HG03039 (cell line): Measurements from ENCODE around the gene TPSD1.
"Not testable (repeated sequence)": the region's sequence is repeated elsewhere in the genome, so short reads cannot be mapped to it uniquely, and the experiment has no call there.

ENCODE experiments used
- ATAC-seq: cut with Tn5 transposase; IDR thresholded peaks from one replicate; pipeline ENCODE4 v1.9.1; 2021; ENCODE audit warnings: mild to moderate bottlenecking, moderate library complexity; ENCODE audit not compliant: unreplicated experiment

TPSD1 gene

GRCh38 chr16:1240436-1240835 lies 15.4 kb upstream of the TPSD1 start, which contains the start of gene TPSAB1:
TPSAB1 (plus strand) TSS chr16:1240705; CDS start chr16:1240939, 234 bp downstream.
- ATAC-seq: not testable (repeated sequence)

GRCh38 chr16:1241081-1241480 lies 14.8 kb upstream of the TPSD1 start:
- ATAC-seq: not testable (repeated sequence)

DNA sequence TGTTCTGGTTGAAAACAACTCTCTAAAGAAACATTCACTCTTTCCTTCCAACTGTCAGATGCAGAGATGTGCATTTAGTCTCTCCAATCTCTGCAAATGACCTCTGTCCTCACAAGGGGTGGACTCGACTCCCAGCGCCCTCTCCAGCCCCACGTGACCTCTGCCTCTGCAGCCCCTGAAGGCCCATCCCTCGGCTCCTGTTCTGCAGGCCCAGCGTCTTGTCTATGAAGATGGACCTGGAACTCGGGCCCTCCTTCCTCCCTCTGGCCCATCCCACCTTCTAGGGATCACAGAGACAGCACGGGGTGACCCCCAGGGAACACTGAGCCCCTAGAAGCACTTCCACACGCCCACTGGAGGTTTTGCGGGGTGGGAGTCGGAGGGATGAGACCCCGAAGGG lies 12.5 kb upstream of the TPSD1 start:
- not testable (repeated sequence) for ATAC-seq

DNA sequence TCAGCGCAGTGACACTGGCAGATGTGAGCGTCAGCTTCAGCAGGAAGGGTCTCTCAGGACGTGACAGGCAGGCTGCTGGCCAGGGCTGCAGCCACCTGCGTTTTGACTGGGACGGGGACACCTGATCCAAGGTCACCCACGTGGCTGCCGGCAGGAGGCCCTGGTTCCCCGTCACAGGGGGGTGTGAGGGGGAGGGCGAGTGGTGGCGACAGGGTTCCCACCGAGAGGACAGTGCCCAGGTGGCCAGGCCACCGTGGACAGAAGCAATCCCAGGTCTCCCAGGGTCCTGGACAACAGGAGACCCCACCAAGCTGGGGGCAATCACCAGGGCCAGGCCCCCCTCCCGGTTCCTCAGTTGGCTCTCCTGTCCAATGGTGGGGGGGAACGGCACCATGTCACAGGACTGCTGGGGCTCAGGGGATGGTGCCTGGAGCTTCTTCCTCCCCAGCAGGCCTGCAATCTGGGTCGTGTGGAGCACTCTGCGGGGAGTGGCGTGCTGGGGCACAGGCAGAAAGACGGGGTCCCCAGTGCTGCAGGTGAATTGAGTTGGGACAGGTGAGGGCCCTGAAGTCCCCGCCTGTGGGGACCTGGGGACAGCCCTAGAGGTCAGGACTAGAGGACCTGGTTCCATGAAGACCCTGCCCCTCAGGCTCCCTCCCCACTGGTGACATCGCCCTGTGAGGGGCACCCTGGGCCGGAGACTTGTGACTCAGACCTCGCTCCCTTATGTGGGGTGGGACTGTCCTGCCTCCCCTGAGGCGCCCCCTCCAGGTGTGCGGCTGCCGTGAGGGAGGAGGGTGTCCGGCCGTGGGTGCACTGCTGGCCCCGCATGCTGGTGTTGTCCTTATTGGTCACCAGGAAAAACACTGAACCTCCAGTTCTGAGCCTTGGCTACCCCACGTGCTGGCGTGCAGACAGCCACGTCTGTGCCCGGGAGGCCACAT lies 11.7 kb upstream of the TPSD1 start:
- not testable (repeated sequence) for ATAC-seq

DNA sequence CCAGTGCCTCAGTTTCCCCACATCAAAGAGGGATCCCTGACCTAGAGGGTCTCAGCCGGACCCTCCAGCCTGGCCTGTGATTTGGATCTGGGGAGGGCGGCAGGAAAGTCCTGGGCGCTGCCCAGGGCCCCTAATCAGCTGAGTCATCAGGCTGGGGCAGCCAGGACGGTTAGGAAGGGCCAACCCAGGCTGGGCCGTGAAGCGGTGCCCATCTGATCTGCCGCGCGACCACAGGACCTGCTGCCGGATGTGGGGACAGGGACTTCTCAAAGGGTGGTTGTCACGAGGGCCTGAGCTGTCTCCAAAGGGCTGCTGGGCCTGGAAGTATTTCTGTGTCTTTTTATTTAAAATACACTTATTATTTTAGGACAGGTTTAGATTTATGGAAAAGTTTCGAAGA lies 11.0 kb upstream of the TPSD1 start:
- ATAC-seq: no peak

GRCh38 chr16:1245452-1246020 lies 10.3 kb upstream of the TPSD1 start:
- ATAC-seq: no peak

GRCh38 chr16:1247903-1248537 lies 7.8 kb upstream of the TPSD1 start:
- ATAC-seq: not testable (repeated sequence)

DNA sequence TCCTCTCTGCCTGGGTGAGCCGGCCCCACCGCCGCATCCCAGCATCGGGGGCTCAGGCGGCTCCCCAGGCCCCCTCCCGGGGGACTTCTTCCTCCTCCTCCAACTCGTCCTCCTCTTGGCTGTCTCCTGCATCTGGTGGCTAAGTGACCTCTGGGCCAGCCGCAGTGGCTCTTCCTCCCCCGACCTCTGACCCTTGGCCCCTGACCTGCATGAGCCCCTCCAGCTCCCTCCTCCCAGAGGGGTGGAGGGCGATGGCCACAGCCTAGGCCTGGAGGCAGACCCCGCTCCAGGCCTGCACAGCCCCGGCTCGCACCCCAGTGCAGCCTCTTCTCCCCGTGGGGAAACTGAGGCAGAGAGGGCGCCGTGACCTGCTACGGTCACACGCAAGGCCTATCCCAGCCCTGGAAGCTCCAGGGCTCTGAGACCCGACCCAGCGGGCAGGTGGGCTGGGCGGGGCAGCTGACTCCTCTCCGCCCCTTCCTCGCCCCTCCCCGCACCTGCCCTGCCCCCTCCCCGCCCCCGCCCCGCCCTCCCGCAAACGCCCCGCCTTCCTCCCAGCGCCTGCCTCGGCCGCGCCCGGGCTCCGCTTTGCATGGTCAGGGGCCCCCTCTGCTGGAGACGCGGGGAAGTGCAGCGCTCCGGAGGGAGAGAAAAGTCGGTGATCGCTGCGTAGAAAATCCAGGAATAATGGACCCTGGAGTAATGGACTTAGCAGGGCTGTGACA lies 6.7 kb upstream of the TPSD1 start:
- ATAC-seq: not testable (repeated sequence)

- not testable (repeated sequence) for ATAC-seq
Measured at GRCh38 chr16:1253701-1254364, 2.0 kb upstream of the TPSD1 start.

DNA sequence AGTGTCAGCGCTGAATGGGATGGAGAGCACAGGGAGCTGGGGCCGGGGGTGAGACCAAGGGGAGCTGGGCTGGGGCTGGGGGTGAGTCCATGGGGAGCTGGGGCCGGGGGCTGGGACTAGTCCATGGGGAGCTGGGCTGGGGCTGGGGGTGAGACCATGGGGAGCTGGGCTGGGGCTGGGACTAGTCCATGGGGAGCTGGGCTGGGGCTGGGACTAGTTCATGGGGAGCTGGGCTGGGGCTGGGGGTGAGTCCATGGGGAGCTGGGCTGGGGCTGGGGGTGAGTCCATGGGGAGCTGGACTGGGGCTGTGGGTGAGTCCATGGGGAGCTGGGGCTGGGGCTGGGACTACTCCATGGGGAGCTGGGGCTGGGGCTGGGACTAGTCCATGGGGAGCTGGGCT lies 1.0 kb upstream of the TPSD1 start:
- not testable (repeated sequence) for ATAC-seq

DNA sequence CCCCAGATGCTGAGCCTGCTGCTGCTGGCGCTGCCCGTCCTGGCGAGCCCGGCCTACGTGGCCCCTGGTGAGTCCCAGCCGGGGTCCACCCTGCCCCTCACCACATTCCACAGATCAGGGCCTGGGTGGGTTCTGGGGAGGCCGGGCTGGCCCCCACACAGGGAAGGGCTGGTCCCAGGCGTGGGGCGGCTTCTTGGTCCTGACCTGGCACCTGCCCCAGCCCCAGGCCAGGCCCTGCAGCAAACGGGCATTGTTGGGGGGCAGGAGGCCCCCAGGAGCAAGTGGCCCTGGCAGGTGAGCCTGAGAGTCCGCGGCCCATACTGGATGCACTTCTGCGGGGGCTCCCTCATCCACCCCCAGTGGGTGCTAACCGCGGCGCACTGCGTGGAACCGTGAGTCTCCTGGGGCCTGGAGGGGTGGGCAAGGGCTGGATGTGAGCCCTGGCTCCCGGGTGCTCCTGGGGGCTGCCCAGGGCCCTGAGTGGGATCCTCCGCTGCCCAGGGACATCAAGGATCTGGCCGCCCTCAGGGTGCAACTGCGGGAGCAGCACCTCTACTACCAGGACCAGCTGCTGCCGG lies 516 bp downstream of the TPSD1 start:
- ATAC-seq: not testable (repeated sequence)

DNA sequence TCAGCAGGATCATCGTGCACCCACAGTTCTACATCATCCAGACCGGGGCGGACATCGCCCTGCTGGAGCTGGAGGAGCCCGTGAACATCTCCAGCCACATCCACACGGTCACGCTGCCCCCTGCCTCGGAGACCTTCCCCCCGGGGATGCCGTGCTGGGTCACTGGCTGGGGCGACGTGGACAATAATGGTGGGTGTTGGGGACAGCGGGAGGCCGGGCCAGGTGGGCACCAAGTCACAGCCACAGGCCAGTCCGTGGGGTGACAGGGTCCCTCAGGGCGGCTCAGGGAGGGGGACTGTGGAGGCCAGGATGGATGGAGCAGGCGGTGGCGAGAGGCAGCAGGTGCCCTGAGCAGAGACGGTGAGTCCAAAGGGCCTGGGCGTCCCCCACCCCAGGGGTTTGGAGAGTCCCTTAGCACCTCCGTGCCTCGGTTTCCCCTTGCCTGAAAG lies 1.0 kb downstream of the TPSD1 start:
- ATAC-seq: no peak

DNA sequence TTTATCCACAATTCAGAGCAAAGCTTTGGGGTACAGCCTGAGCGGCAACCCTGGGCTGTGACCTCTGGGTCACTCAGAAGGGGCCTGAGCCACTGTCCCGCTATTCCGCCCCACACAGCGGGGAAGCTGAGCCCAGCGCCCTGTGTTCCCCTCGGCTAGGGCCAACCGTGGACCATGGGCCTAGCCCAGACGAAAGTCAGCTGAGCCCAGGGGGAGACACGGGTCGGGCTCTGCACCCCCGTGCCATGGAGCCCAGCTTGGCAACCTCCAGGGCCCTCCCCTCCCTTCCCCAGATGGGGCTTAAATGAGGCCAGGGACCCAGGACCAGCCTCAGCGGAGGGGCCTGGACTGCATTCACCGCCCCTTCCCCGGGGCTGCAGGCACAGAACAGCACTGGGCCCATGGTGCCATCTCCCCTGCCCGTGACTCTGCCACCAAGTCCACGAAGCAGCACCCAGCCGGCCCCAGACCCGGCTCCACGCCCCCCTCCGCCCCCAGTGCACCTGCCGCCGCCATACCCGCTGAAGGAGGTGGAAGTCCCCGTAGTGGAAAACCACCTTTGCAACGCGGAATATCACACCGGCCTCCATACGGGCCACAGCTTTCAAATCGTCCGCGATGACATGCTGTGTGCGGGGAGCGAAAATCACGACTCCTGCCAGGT lies 1.8 kb downstream of the TPSD1 start:
- no peak for ATAC-seq

DNA sequence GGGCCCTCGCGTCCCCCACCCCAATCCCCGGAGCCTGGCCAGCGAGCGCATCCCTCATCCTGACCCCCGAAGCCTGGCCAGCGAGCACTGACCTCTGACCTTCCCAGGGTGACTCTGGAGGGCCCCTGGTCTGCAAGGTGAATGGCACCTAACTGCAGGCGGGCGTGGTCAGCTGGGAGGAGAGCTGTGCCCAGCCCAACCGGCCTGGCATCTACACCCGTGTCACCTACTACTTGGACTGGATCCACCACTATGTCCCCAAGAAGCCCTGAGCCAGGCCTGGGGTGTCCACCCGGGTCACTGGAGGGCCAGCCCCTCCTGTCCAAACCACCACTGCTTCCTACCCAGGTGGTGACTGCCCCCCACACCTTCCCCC lies 2.3 kb downstream of the TPSD1 start:
- ATAC-seq: no peak

DNA sequence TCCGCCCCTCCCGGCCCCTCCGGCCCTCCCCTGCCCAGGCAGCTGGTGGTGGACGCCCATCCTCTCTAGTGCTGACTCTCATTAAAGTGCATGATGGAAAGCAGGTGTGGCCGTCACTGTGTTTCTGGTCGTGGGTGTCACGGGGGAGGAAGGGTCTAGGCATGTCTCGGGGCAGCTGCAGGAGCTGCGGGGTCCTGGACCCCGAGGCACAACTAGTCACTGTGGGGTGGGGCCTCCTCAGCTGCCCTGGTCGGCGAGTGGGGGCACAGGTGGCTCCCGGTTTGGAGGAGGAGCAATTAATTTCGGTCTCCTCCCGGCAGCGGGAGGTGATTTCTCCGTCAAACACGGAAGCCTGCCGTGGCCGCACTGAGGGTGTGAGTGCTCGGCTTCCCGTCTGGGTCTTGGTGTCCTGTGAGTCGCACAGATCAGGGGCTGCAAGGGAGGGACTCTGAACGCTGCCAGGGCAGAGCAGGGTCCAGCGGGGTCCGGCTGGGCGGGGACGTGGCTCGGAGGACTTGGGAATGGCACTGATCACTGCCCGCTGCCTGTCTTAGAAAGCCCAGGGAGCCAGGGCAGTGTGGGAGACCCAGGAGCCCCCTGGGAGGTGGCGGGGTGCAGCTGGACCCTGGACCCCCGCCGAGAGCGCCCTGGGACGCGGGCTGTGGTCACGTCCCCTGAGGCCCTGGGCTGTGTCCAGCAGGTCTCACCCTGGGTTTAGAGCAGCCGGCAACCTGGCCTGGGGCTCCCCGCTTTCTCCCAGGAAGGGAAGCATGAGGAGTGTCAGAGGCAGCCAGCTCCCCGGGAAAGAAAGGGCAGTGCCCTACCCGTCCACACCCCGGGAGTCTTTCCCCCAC lies 3.3 kb downstream of the TPSD1 start:
- ATAC-seq: no peak

- ATAC-seq: no peak
Measured at GRCh38 chr16:1259760-1260068, 3.8 kb downstream of the TPSD1 start.

DNA sequence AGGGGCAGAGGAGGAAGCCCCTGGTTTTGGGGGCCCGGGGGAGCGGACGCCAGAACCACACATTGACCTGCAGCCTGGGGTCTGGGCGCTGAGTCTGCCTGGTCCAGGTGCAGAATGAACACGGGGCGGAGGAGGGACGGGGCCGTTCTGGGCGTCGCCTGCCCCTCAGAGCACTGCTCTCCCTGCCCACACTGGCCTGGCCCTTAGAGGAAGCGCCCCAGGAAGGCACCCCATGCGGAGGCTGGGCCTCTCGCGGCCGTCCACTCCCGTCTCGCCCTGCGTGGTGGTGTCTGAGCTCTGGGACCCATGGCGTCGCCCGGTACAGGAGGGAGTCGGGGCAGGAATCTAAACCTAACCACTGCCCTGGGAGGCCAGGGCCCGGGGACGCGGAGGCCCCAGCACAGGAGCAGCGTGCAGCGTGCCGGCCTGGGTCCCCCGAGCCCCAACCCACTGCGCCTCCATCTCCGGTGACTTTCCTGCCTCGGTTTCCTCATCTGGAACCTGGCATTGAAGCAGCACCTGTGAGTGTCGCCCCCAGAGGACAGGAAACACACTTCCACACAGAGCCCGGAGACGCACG lies 4.3 kb downstream of the TPSD1 start:
- no peak for ATAC-seq

DNA sequence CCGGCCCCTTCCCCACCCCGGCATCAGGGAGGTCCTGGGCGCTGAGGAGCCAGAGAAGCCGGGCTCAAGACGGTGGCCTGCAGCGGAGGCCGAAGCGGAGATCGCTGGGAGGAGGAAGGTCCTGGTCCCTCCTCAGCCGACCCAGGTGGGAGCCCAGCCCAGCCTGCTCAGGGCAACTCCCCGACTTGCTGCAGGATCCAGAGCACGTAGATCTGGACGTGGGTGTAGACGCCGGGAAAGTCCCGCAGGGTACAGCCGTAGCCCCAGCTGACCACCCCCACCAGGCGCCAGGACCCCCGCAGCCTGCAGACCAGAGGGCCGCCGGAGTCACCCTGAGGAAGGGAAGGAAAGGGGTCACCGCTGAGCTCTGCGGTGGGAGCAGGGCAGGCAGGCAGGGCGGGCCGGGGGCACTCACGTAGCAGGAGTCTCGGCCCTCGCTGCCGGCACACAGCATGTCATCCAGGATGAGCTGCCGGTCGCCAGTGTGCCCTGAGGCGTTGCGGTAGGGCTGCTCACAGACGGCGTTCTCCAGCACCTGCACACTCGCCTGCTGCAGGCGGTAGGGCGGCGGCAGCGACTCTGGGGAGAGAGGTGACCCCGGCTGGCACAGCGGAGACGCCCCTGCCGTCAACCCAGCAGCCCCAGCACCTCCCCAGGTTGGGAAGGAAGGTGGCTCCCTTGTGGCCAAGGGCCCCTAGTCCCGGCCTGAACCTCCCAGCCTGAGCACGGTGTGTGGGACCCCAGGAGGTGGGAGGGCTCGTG lies 5.4 kb downstream of the TPSD1 start:
- ATAC-seq: no peak
